Measurements from ENCODE around the gene MAPKBP1.
"Not testable (repeated sequence)": the region's sequence is repeated elsewhere in the genome, so short reads cannot be mapped to it uniquely, and the experiment has no call there.

MAPKBP1 gene

DNA sequence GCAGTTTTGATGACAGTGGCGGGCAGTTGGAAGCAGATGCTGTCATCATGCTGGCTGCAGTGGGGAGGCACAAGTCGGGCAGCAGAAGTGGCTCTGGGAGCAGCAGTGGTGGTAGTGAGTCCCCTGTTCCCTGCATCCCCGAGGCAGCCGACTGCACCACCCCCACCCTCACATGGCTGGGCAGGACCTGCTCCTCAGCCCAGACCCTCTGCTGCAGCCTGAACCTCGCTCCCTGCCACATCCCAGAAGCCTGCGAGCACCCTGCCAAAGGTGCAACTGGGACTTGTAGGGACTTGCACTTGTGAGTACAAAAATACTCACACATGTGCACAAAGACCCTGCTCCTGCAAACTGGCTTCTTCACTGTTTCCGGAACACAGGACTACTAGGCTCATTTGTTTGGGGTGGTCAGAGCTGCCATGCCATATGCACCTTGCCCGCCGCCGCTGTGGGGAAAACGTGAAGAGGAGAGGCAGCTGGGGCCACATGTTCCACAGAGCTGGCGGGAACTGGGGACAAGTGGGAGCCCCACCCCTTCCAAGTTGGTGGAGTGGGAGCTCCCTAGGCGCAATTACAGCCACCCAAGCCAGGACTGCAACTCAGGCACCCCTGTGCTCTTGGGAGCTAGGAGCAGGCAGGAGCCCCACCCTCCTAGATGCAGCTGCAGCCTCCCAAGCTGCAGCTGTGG, 55.8 kb downstream of the MAPKBP1 start:
- no peak for DNase-seq

GRCh38 chr15:41831291-41831690, 57.0 kb downstream of the MAPKBP1 start:
- not testable (repeated sequence) for DNase-seq

DNA sequence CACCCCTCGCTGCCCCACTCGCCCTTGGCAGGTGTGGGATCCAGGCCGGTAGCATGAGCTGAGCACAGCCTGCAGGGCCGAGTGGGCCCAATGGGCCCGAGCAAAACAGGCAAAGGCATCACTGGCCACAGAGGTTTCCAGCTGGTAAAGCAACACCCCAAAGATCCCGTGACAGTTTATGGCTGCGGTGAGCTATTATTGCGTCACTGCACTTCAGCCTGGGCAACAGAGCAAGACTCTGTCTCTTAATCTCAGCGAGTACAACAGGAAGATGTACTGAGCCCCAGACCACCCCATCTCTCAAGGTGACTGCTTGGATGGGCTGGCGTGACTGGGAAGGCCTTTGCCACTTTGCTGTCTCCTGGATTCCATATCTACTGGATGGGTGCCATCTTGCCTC, 57.9 kb downstream of the MAPKBP1 start:
- no peak for DNase-seq

DNA sequence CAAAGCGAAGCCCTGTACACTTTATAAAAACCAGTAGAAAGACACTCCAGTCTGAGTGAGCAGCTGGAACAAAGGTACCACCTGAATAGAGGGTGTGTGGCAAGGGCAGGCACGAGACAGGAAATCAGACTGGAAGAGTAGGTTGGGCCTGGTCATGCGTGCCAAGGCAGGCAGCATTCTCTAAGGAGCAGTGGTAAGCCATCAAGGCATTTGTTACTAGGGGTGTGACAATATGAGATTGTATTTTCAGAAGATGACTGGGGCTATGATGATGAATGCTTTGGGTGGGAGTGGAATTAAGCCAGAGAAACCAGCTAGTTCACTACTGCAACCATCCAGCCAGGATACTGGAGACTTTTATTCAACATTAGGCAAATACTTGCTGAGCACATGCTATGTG, 58.6 kb downstream of the MAPKBP1 start:
- DNase-seq = peak; percentile 10

DNA sequence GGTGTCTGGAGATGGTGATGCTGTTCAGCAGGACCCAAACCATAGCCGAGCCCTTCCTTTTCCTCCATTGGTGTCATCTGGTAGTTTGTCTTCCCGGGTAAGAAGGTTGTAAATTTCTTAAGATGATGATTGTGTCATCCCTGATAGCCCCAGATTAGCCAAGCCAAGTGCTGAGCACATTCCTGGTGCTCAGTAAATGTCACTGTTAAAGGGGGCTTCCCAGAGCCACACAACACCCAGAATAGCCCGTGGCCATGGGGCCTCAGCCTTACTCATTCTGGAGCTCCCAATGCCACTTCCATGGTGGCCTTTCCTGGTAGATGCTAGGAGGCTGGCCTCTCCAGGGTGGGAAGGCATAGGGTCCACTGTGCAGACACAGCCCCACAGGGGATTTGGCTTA, 59.8 kb downstream of the MAPKBP1 start:
- no peak for DNase-seq

DNA sequence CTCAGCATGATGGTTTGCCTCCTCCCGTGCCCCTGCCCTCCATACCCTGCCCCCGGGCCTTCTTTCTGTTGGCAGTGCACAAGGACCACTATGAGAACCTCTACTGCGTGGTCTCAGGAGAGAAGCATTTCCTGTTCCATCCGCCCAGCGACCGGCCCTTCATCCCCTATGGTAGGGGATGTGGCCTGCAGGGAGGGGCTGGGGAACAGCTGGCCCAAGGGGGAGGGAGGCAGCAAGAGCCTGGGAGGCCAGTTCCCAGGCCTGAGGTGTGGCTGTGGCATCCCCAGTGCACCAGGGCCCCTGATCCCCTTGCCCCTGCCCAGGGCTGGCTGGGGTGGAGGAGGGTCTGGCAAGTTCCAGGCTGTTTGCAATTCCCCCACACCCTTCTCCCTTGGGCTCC, 61.8 kb downstream of the MAPKBP1 start:
- DNase-seq = no peak

GRCh38 chr15:41836713-41837454, 62.6 kb downstream of the MAPKBP1 start:
- no peak for DNase-seq

- no peak for DNase-seq
These were observed 64.2 kb downstream of the MAPKBP1 start, which contains the start of gene PLA2G4B for GRCh38 chr15:41838400-41838897. Gene PLA2G4B, plus strand, starts transcription at chr15:41838847. Its CDS starts 67 bp downstream, at chr15:41838914.

DNA sequence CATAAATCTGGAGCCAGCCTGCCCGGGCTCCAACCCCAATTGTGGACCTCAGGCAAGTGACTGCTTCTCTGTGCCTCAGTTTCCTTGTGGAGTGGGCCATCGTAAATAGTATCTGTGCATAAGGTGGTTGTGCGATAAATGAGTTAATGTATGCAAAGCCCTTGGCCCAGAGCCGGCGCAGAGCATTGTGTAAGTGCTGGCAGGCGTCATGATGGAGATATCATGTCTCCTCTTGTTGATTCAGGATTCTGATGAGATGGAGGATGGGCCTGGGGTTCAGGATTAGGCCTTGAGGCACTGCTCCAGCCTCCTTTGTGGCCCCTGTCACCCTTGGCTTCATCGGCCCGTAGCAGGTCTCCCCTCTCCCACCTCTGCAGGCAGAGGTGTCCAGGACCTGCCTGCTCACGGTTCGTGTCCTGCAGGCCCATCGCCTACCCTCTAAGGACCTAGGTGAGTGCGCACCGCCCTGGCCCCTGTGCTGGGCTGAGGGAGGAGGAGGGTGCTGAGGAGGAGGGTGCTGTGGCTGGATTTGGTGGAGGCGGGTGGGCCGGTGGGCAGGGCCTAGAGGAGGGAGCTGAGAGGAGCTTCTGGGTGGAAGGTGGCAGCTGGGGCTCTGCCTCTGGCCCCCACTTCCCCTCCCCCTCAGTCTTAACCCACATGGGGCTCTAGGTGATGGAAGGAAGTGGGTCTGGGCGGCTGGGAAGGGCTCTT, 65.7 kb downstream of the MAPKBP1 start:
- no peak for DNase-seq

DNA sequence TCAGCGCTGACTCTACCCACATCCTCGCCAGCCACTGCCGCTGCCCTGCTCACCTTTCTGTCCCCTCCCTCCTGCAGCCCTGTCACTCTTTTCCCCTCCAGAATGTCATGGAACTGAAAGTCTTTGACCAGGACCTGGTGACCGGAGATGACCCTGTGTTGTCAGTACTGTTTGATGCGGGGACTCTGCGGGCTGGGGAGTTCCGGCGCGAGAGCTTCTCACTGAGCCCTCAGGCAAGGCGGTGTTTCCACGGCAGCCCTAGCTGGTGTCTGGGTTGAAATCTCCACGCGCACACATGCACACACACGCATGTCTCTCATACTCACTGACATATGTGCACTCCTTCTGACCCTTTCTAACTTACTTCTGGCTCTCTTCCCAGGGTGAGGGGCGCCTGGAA, 66.4 kb downstream of the MAPKBP1 start:
- no peak for DNase-seq

DNA sequence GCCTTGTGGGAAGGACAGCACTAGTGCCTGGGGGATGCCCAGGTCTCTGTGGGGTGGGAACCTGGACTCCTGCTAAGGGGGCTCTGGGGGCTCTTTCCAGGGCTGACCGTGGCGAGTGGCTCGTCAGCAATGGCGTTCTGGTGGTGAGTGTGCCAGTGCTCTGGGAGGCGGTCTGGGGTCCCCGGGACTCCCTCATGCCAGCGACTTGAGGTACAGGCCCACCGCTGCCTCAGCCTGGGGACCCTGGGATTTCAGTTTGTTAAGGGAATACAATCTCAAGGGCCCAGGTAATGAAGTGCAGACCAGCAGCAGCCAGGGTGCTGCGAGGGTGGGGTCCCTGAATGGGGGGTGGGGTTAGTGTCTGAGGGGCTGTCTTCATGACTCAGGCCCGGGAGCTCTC, 66.8 kb downstream of the MAPKBP1 start:
- DNase-seq = no peak

- DNase-seq = no peak
These were observed 67.9 kb downstream of the MAPKBP1 start for GRCh38 chr15:41842229-41842628.

GRCh38 chr15:41843571-41843970, 69.3 kb downstream of the MAPKBP1 start:
- no peak for DNase-seq

- no peak for DNase-seq
These were observed 70.5 kb downstream of the MAPKBP1 start for GRCh38 chr15:41844814-41845213.

GRCh38 chr15:41847206-41847605, 72.9 kb downstream of the MAPKBP1 start:
- no peak for DNase-seq

GRCh38 chr15:41847981-41848380, 73.7 kb downstream of the MAPKBP1 start:
- DNase-seq = no peak

DNA sequence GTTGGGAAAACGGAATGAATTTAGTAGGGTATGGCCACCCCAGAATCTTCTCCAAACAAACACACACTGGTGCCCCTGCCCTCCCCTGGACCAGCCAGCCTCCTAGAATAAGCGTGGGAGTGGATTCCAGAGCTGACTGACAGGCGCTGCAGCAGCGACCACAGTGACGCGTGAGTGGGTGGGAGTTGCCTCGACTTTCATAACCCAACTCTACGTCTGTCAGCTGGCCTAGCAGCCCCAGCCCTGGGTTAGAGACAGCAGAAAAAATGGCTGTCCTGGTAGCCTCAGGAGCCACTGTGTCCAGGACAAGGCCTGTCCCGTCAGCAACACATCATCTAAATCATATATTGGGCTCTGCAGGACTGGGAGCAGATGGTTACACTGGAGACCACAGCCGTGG, 74.3 kb downstream of the MAPKBP1 start:
- DNase-seq = no peak

DNA sequence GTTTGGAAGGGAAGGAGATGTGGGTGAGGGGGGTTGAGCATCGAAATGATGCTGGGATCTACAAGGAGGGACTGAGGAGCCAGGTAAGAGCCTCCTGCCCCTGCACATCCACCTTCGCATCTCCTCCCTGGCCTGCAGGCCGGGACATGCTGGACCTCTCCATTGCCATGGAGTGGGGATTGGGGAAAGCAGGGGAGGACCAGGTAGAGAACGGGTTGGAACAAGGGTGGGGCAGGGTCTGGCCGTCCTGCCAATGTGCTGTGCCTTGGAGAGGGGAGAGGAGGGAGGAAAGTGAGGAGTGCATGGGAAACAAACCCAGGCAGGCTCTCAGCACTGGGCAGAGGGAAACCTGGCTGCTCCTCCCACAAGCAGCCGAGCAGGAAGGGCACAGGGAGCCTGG, 74.9 kb downstream of the MAPKBP1 start:
- no peak for DNase-seq

GRCh38 chr15:41849861-41850260, 75.6 kb downstream of the MAPKBP1 start:
- DNase-seq = no peak

- no peak for DNase-seq
These were observed 76.3 kb downstream of the MAPKBP1 start for GRCh38 chr15:41850482-41851166.

DNA sequence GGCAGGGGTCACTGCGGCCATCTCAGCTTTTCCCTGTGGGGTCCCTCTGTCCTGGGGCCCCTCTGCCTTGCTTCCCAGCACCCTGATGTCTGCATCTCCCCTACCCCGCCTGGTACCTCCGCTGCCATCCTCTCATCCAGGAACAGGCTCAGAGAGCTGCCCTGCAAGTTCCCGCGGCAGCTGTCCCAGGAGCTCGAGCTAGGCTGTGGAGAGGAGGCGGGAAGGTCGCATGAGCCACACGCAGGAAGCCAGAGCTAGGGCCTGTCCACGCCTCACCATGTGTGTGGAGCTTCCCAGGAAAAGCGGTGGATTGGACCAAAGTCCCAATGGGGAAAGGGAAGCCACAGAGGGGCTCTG, 76.9 kb downstream of the MAPKBP1 start:
- no peak for DNase-seq

- no peak for DNase-seq
These were observed 77.6 kb downstream of the MAPKBP1 start for GRCh38 chr15:41851755-41852370.
